Testis (tissue), 3 donors: ENCODE measurements around the gene AQP2. TPM values are rescaled to one million over a fixed set of nuclear protein-coding genes. Genes with fewer than 3 reads are reported as not detected.

Source experiments
- DNase-seq: peaks from one replicate; pipeline ENCODE4 v3.0.0-alpha.2; 2019
- H3K27ac ChIP-seq, 2 donors: fragments of 200-600 bp; sonication (generic); one replicate each; pipeline ENCODE4 v1.5.1; 2019
- H3K27me3 ChIP-seq: fragments of 200-600 bp; sonication (generic); one replicate; pipeline ENCODE4 v1.5.1; 2019
- H3K36me3 ChIP-seq: fragments of 200-600 bp; sonication (generic); one replicate; pipeline ENCODE4 v1.5.1; 2017; ENCODE audit warnings: low read depth; ENCODE audit errors: missing control alignments
- H3K4me1 ChIP-seq: fragments of 200-600 bp; sonication (generic); one replicate; pipeline ENCODE4 v1.5.1; 2019
- H3K4me3 ChIP-seq, 2 donors: fragments of 200-600 bp; sonication (generic); one replicate each; pipeline ENCODE4 v1.5.1; 2017 to 2019
- H3K9me3 ChIP-seq: fragments of 200-600 bp; sonication (generic); one replicate; pipeline ENCODE4 v1.5.1; 2017
- CTCF ChIP-seq, 3 experiments: fragments of 450-650 bp in 2 of 3; fragments of 200-600 bp in 1 of 3; sonication (generic) in 1 of 3; IDR thresholded peaks; one replicate each; pipeline ENCODE4 v1.5.1; 2016 to 2019; ENCODE audit warnings: antibody characterized with exemption in 3 of 3, mild to moderate bottlenecking in 2 of 3, moderate library complexity in 1 of 3
- POLR2A ChIP-seq: fragments of 450-650 bp; IDR thresholded peaks from one replicate; pipeline ENCODE4 v1.6.1; 2017; ENCODE audit warnings: antibody characterized with exemption, mild to moderate bottlenecking, moderate library complexity
- WGBS, 2 donors: methylation state at CpG; one replicate each; pipeline ENCODE4 v1.1.5; 2018; 5-methylcytosine and 5-hydroxymethylcytosine counted together
- intact Hi-C: fragments of 100-400 bp; cut with DNase I; formaldehyde crosslinking; loops from one replicate; pipeline ENCODE4 v1.15.1; 2023; ENCODE audit warnings: low total_unique reads
- polyA plus RNA-seq: library from polyadenylated mRNA; stranded (reverse); fragments of 350-450 nt; fragmentation: Illumina TruSeq; extraction: RNeasy Lipid Tissue Mini Kit (QIAGEN cat#74804); gene quantifications from one replicate; pipeline ENCODE4 v1.2.3, GENCODE V29; 2014; ENCODE audit warnings: low read depth, low replicate concordance; ENCODE audit not compliant: insufficient read depth
- total RNA-seq, 2 donors: library from RNA; depleted of rRNA; stranded (reverse); fragments of >200 nt; gene quantifications; one replicate each; pipeline ENCODE4 v1.2.3, GENCODE V29; 2016

The AQP2 gene
- total and polyA plus RNA-seq, 3 donors from 2014 or later: 0.79 to 1.9 (median 1.1) TPM

- WGBS, 2 donors: 41% methylated on average over 6 to 13 of the region's 15 CpGs
- peak; percentile 80 for DNase-seq
- intact Hi-C loops: loop anchor here (5.0 kb wide), 2 partner anchors 38 to 83 kb away; partner anchors contain the start of gene ASIC1
- Histone ChIP-seq H3K9me3 (no peaks in the 10 kb centered on the region), H3K27me3 (no peaks in the 10 kb centered on the region), H3K4me1 (peaks cover 13% of the 10 kb centered on the region), H3K36me3 (no peaks in the 10 kb centered on the region), H3K27ac (no peak overlapping the region), H3K4me3 (no peak overlapping the region)
- TF ChIP-seq POLR2A (no peak), CTCF (IDR thresholded peaks at IDR 0.05) (peak; percentile 21 to 51 (median 42))
Measured at GRCh38 chr12:49974231-49974675, 23.7 kb downstream of the AQP2 start.

- no peak for DNase-seq
- no peaks in the 10 kb centered on the region for H3K9me3 ChIP-seq
- H3K4me3 ChIP-seq: no peak overlapping the region
- intact Hi-C loops: loop anchor here (5.0 kb wide), 2 partner anchors 38 to 83 kb away; partner anchors contain the start of gene ASIC1
- H3K27ac ChIP-seq: no peak overlapping the region
- peaks cover 13% of the 10 kb centered on the region for H3K4me1 ChIP-seq
- TF ChIP-seq POLR2A: no peak
- TF ChIP-seq CTCF (IDR thresholded peaks at IDR 0.05): peak in 1 of 3 experiments; percentile 3
- 52 to 66% methylated on average over 8 of the region's 8 CpGs for WGBS, 2 donors
- no peaks in the 10 kb centered on the region for H3K27me3 ChIP-seq
- no peaks in the 10 kb centered on the region for H3K36me3 ChIP-seq
Measured at GRCh38 chr12:49974677-49975317, 24.3 kb downstream of the AQP2 start.

GRCh38 chr12:49975318-49975761 is 24.8 kb downstream of the AQP2 start:
- Histone ChIP-seq H3K27me3 (no peaks in the 10 kb centered on the region), H3K36me3 (no peaks in the 10 kb centered on the region), H3K27ac (no peak overlapping the region), H3K9me3 (no peaks in the 10 kb centered on the region), H3K4me3 (no peak overlapping the region), H3K4me1 (peaks cover 13% of the 10 kb centered on the region)
- intact Hi-C loops: no loop called here
- TF ChIP-seq POLR2A: no peak
- no peak for TF ChIP-seq CTCF (IDR thresholded peaks at IDR 0.05)
- WGBS, 2 donors: 77 to 84% methylated on average over 17 of the region's 17 CpGs
- DNase-seq: no peak

- Histone ChIP-seq H3K4me1 (peaks cover 13% of the 10 kb centered on the region), H3K4me3 (no peak overlapping the region), H3K9me3 (no peaks in the 10 kb centered on the region), H3K27ac (no peak overlapping the region), H3K27me3 (no peaks in the 10 kb centered on the region), H3K36me3 (no peaks in the 10 kb centered on the region)
- TF ChIP-seq POLR2A (no peak), CTCF (IDR thresholded peaks at IDR 0.05) (no peak)
- 89 to 93% methylated on average over 2 of the region's 2 CpGs for WGBS, 2 donors
- DNase-seq: no peak
- intact Hi-C loops: no loop called here
Measured at GRCh38 chr12:49976557-49976956, 26.0 kb downstream of the AQP2 start.

GRCh38 chr12:49978125-49978524 is 27.6 kb downstream of the AQP2 start:
- TF ChIP-seq CTCF (IDR thresholded peaks at IDR 0.05) (no peak), POLR2A (no peak)
- Histone ChIP-seq H3K36me3 (no peaks in the 10 kb centered on the region), H3K4me3 (no peak overlapping the region), H3K4me1 (peaks cover 13% of the 10 kb centered on the region), H3K9me3 (no peaks in the 10 kb centered on the region), H3K27ac (no peak overlapping the region), H3K27me3 (no peaks in the 10 kb centered on the region)
- DNase-seq: no peak
- intact Hi-C loops: no loop called here
- WGBS, 2 donors: 78 to 83% methylated on average over 3 to 4 of the region's 4 CpGs
